ENCODE measurements around the gene ITPR3. TPM values are rescaled to one million over a fixed set of nuclear protein-coding genes. Genes with fewer than 3 reads are reported as not detected.

The ITPR3 gene
- total and polyA plus RNA-seq, 8 donors = 14.1 to 149 (median 65.6) TPM

GRCh38 chr6:33622456-33623431 lies 1.6 kb downstream of the ITPR3 start:
- peak overlapping the region; percentile 57 to 82 (median 71) for H3K4me3 ChIP-seq
- TF ChIP-seq POLR2AphosphoS5 (IDR thresholded peaks at IDR 0.05) (peak in 2 of 3 donors; percentile 6 to 38), CTCF (IDR thresholded peaks at IDR 0.05) (no peak), EP300 (IDR thresholded peaks at IDR 0.05) (no peak), POLR2A (IDR thresholded peaks at IDR 0.05) (no peak)
- H3K27me3 ChIP-seq = peaks cover 0 to 32% (median 0%) of the 10 kb centered on the region in 3 donors
- WGBS, 5 donors = 29 to 57% (median 38%) methylated on average over 12 of the region's 12 CpGs
- DNase-seq = peak; percentile 62 to 63
- intact Hi-C loops (cut with DNase I; ENCODE audit: low total_unique reads) = no loop called here
- peak overlapping the region; percentile 91 to 99 (median 96) for H3K27ac ChIP-seq
- peaks cover 0 to 12% (median 0%) of the 10 kb centered on the region in 4 donors for H3K36me3 ChIP-seq
- H3K9me3 ChIP-seq = no peaks in the 10 kb centered on the region
- peaks cover 25 to 86% (median 52%) of the 10 kb centered on the region in 4 donors for H3K4me1 ChIP-seq

- intact Hi-C loops (cut with DNase I; ENCODE audit: low total_unique reads) = no loop called here
- Histone ChIP-seq H3K27ac (peak overlapping the region; percentile 79 to 99 (median 96)), H3K36me3 (peaks cover 0 to 12% (median 0%) of the 10 kb centered on the region in 4 donors), H3K4me1 (peaks cover 35 to 97% (median 64%) of the 10 kb centered on the region in 4 donors), H3K9me3 (no peaks in the 10 kb centered on the region), H3K27me3 (peaks cover 0 to 32% (median 0%) of the 10 kb centered on the region in 3 donors), H3K4me3 (peak overlapping the region in 3 of 4 donors; percentile 6 to 82 (median 9))
- TF ChIP-seq POLR2AphosphoS5 (IDR thresholded peaks at IDR 0.05) = peak in 1 of 3 donors; percentile 19
- TF ChIP-seq EP300 (IDR thresholded peaks at IDR 0.05) = no peak
- 38 to 65% (median 59%) methylated on average over 6 of the region's 6 CpGs for WGBS, 5 donors
- DNase-seq = peak; percentile 49 to 74
These were observed 2.8 kb downstream of the ITPR3 start for GRCh38 chr6:33623895-33624381.

DNA sequence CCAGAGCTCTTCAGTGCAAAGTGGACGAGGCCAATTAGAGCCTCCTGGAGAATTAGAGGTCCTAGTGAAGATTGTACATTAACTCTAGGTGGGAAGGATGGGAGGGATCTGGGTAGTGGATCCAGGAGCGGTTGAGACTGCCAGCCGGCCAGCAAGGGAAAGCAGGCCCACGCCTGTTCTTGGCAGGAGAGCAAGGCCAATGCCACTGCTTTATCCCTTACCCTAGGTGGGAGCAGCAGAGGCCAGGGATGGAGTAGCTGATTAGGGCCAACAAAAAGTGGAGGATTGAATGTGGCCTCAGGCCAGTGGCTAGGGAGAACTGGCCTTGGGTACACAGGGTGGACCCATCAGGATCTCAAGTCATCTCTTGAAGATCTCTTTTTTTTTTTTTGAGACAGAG lies 3.7 kb downstream of the ITPR3 start:
- 50 to 69% (median 55%) methylated on average over 4 of the region's 4 CpGs for WGBS, 5 donors
- peaks cover 0 to 12% (median 0%) of the 10 kb centered on the region in 4 donors for H3K36me3 ChIP-seq
- H3K4me3 ChIP-seq = no peak overlapping the region
- H3K4me1 ChIP-seq = peaks cover 36 to 97% (median 65%) of the 10 kb centered on the region in 4 donors
- H3K9me3 ChIP-seq = no peaks in the 10 kb centered on the region
- H3K27ac ChIP-seq = peak overlapping the region; percentile 79 to 99 (median 96)
- no peak for TF ChIP-seq CTCF (IDR thresholded peaks at IDR 0.05)
- no peak for TF ChIP-seq POLR2AphosphoS5 (IDR thresholded peaks at IDR 0.05)
- no peak for TF ChIP-seq POLR2A (IDR thresholded peaks at IDR 0.05)
- TF ChIP-seq EP300 (IDR thresholded peaks at IDR 0.05) = no peak
- no peak for DNase-seq
- intact Hi-C loops (cut with DNase I; ENCODE audit: low total_unique reads) = no loop called here
- H3K27me3 ChIP-seq = peaks cover 0 to 32% (median 0%) of the 10 kb centered on the region in 3 donors

DNA sequence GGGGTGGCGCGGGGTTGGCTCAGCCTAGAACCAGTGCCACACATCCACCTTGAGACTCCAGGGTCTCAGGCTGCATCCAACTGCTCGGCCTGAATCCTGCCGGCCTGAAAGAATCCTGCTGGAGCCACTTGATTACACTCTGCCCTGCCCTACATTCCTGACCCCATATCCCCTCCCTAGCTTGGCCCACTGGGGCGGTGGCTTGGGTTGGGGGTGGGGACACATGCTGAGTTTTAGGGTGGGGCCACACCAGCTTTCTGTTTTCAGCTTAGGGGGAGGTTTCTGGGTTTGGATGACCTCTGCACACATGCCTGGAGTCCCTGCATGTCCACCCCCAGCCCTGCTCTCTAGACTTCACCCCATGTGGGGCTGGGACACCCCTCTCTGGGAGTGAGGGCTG lies 6.8 kb downstream of the ITPR3 start:
- WGBS, 5 donors = 50 to 66% (median 55%) methylated on average over 5 of the region's 5 CpGs
- H3K27me3 ChIP-seq = peaks cover 0 to 12% (median 0%) of the 10 kb centered on the region in 3 donors
- H3K27ac ChIP-seq = peak overlapping the region; percentile 33 to 69 (median 41)
- H3K4me1 ChIP-seq = peaks cover 44 to 99% (median 71%) of the 10 kb centered on the region in 4 donors
- H3K36me3 ChIP-seq = peaks cover 0 to 12% (median 0%) of the 10 kb centered on the region in 4 donors
- no peaks in the 10 kb centered on the region for H3K9me3 ChIP-seq
- TF ChIP-seq POLR2A (IDR thresholded peaks at IDR 0.05) = no peak
- intact Hi-C loops (cut with DNase I; ENCODE audit: low total_unique reads) = no loop called here
- DNase-seq = peak in 1 of 2 donors; percentile 77
- peak overlapping the region in 1 of 4 donors; percentile 13 for H3K4me3 ChIP-seq

DNA sequence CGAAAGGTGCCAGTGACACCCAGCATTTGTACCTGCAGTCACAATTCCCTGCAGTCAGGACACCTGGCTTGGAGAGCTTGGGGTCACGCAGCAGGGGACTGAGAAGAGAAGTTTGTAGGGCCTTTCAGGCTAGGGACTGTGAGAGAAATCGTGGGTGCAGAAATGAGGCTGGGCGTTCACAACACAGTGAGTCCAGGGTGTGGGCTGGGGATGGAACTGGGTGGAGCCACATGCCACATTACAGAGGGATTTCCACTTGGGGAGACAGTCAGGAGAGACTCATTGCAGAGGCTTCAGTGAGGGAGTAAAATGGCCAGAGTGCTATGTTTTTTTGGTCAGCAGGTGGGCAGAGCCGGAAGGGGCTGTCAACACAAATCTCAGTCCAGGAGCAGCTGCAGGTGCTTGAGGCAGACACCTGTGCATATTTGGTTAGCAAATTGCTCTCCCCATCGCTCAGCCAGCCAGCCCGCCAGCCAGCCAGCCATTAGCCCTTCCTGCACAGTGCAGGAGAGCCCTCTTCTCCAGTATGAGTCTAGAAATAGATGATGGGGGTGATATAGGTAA lies 7.4 kb downstream of the ITPR3 start:
- peaks cover 0 to 16% (median 0%) of the 10 kb centered on the region in 3 donors for H3K27me3 ChIP-seq
- no peak for DNase-seq
- WGBS, 5 donors = 59 to 78% (median 68%) methylated on average over 7 of the region's 7 CpGs
- peaks cover 47 to 98% (median 71%) of the 10 kb centered on the region in 4 donors for H3K4me1 ChIP-seq
- H3K4me3 ChIP-seq = no peak overlapping the region
- H3K36me3 ChIP-seq = peaks cover 0 to 12% (median 0%) of the 10 kb centered on the region in 4 donors
- TF ChIP-seq POLR2A (IDR thresholded peaks at IDR 0.05) (no peak), CTCF (IDR thresholded peaks at IDR 0.05) (no peak), EP300 (IDR thresholded peaks at IDR 0.05) (no peak), POLR2AphosphoS5 (IDR thresholded peaks at IDR 0.05) (no peak)
- intact Hi-C loops (cut with DNase I; ENCODE audit: low total_unique reads) = no loop called here
- H3K27ac ChIP-seq = peak overlapping the region; percentile 22 to 69 (median 41)
- no peaks in the 10 kb centered on the region for H3K9me3 ChIP-seq
